HG03108 (cell line): ENCODE measurements around the gene ABCA10.
A peak's percentile ranks its signal among the peaks of the same experiment; 100 is the strongest.
"Not testable (repeated sequence)": the region's sequence is repeated elsewhere in the genome, so short reads cannot be mapped to it uniquely, and the experiment has no call there.

Experiments used
- ATAC-seq: cut with Tn5 transposase; IDR thresholded peaks from one replicate; pipeline ENCODE4 v1.9.1; 2021; ENCODE audit warnings: moderate library complexity; ENCODE audit not compliant: unreplicated experiment

Gene ABCA10

DNA sequence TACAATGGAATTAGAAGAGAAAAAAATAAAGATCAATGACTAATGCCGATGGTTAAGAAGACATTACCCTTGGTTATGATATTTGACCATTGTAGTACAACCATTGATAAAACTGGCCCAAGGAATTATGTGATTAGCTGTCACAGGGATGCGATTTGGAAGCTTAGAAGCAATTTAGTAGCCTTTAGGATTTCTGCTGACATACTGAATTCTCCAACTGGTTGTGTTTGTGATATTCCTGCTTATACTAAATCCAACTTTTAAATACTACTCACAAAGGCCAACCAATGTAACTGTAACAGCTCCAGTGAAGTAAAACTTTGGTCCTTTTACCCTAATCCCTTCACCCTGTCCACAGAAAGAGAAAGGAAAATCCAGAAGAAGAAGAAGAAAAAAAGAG lies 55.5 kb downstream of the ABCA10 start:
- no peak for ATAC-seq

DNA sequence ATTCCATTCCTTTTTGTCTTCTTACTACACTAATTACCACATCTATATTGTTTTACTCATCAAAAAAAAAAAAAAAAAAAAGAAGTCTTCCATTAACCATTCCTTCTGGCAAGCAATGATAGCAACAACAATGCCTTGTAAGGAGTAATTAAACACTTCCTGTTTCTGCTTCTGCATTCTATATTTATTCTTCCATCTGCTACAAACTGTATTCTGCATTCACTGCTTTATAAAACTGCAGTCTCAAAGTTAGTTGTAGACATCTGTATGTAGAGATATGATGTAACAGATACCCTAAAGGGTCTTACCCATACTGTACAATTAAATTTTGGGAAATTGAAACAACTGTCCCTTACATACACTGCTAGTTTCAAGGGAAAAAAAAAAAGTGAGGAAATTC lies 58.2 kb downstream of the ABCA10 start:
- ATAC-seq = no peak

DNA sequence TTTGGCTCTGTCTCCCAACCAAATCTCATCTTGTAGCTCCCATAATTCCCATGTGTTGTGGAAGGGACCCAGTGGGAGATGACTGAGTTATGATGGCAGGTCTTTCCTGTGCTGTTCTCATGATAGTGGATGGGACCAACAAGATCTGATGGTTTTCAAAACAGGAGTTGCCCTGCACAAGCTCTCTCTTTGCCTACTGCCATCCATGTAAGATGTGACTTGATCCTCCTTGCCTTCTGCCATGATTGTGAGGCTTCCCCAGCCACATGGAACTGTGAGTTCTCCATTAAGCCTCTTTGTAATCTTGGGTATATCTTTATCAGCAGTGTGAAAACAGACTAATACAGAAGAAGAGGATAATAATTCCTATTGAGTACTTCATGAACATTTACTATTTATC lies 60.0 kb downstream of the ABCA10 start:
- not testable (repeated sequence) for ATAC-seq

DNA sequence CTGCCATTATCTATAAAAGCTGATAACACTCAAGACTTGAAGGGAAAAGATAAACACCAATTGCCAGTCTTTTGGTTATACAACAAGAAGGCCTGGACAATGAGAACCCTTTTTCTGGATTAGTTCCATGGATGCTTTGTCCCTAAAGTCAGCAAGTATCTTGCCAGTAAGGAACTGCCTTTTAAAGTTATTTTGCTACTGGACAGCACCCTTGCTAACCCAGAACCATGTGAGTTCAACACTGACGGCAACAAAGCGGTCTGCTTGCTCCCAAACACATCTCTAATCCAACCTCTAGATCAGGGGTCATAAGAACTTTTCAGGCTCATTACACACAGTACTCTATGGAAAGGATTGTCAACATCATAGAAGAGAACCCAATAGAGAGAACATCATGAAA lies 61.7 kb downstream of the ABCA10 start:
- ATAC-seq = no peak

DNA sequence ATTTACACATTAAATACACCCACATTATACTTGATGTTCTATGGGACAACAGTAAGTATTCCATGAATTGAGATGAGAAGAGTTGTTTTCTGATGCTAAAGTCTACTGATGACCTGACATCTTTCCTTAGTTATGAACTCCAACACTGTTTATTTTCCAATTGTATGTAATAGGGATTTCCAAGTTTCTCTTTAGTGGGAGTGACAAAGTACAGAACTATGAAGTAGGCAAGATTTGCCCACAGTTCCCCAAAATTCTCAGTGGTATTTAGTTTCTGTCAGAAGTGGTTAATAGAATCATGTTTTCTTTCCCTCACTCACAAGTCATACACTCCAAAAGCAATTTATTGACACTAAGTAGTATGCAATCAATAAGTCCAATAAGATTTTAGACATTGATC lies 64.4 kb downstream of the ABCA10 start:
- ATAC-seq = no peak

DNA sequence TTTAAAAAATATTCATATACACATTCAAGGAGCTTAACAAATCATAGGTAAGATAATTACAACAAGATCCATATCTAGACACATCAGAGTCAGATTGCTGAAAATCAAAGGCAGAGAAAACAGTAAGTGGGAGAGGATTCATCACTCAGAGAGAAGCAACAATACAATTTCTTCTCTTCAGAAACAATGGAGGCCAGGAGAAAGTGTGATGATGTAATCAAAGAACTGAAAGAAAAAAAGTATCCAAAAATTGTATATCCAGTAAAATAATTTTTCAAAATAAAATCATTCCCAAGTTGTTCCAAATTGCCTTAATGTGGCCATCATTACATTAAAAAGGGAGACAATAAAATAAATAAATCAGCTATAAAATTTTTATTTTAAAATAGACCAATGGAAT lies 69.2 kb downstream of the ABCA10 start:
- no peak for ATAC-seq

DNA sequence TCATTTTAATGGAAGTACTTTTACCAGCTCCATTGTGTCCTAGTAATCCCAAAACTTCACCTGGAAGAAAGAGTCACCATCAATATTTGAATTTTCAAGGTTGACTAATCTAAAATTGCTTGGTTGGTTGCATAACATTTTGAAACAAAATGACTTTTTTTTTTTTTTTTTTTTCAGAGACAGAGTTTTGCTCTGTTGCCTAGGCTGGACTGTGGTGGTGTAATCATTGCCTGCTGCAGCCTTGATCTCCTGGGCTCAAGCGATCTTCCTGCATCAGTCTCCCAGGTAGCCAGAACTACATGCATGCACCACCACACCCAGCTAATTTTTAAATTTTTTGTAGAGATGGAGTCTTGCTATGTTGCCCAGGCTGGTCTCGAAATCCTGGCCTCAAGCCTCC lies 74.4 kb downstream of the ABCA10 start:
- ATAC-seq = no peak

DNA sequence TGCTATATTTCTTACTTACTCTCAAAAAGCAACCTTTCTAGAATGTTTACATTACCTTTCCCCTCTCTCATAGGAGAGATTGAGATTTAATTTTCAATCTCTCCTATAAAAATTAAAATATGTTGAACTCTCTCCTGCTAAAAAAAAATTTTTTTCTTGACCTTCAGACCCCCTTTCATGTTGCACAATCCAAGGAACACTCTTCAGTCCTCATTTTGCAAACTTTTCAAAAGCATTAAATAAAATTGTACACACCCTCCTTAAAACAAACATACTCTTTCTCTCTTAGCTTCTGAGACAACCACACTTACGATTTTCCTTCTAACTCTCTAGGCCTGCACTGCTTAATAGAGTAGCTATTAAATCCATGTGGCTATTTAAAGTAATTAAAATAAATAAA lies 78.3 kb downstream of the ABCA10 start:
- no peak for ATAC-seq

DNA sequence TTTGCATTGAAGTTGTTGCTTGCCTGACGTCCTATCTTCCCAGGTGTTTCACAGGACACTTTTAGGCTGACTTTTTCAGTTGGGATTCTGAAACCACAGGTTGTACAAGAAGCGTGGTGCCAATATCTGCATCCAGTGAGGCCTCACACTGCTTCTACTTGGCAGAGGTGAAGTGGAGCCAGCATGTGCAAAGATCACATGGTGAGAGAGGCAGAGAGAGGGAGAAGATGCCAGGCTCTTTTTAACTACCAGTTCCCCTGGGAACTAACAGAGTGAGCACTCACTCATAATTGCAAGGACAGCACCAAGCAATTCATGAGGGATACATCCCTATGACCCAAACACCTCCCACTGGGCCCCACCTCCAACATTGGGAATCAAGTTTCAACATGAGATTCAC lies 81.2 kb downstream of the ABCA10 start:
- no peak for ATAC-seq

DNA sequence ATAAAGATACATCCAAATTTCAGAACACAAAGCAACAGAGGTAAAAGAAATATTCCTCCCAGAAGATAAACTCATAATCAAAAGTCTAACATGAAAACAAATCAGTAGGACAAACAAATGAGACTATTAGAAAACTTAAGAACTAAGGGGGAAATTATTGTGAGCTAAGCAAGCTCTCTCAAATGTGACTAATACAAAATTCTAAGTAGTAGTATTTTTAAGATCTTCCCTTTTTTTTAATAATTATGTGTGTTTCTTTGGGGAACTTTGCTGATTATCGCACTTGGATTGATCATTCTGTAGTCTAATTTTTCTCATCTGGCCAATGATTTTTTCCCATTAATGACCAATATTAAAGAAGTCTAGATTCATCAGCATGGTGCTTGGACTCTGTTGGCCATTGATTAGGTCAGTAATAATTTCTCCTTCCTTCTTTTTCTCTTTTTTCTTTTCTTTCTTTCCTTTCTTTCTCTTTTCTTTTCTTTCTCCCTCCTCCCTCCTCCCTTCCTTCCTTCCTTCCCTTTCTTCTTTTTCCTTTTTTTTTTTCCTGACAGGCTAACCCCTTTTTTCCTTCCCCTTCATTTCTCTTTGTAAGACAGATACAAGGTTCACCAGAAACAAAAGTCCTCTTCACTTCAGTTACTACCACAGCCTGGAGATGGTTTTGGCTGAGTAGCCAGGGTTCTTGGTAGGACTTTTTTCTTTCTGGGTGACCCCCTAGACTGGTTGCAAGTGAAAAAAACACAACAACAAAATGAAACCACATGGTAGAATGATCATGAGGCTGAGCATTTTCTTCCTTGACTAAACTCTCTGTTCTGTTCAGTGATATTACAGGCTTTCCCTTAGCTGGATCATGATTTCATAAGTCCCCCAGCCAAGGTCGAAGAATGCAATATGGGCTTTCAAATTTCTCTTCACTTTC lies 84.0 kb downstream of the ABCA10 start:
- ATAC-seq = no peak

DNA sequence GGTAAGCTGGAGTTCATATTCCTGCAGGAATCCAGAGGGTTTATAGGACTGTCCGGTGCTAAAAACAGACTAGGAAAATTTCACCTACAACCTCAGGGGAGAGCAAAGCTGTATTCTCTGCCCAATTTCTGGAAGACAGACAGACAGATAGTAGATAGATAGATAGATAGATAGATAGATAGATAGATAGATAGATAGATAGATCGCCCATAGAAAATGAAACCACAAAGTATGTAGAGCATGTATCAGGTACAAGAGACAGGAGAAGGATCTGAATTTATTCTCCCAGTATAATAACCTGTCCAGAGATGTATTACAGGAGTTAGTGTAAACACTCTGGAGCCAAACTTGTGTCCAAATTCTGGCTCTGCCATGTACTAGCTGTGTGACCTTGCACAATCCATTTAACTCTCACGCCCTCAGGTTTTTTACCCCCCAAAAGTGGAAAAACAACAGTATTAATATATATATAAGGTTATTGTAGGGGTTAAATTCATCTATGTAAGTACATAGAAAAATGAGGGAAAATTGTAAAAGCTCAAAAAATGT lies 84.9 kb downstream of the ABCA10 start:
- no peak for ATAC-seq

DNA sequence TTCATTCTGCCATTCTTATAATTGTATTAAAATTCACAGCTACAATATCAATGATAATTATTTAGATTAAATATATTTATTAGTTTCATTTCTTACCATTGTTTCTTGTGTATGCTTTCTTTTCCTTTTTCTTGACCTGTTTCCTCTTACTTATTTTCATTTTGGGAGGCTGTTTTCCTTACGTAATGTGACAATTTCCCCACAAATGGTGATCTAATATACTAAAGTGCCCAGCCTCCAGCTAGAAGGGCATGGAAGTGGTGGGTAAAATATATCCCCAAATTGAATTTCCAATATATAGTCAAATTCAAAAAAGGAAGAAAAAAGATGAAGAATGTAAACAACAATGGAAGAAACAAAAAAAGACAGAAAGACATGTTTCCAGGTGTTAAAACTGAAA lies 85.5 kb downstream of the ABCA10 start:
- no peak for ATAC-seq

DNA sequence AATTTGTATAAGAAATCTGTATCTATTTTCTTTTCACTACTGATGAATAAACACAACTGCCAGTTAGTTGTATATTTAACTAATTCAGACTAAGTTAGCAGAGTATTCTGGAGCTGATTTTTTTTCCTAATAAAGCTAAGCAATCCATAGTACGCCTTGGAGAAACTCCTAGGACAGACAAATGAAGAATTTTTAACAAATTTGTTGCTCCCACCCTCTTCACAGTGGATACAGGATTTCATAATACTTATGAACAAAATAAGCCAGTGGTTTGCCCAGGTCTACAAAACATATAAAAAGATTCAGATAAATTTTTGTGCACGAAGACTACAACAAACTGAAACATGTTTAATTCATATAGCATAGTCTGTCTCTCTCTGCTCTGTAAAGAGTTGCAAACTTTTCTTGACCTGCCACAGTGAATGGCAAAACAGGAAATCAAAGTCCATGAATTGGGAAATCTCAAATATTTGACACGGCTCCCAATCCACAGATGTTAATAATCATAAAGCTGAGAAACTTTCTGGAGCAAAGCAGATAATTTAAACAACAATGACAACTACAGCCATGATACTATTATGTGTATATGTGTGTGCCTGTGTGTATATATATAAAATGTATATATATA lies 86.3 kb downstream of the ABCA10 start:
- no peak for ATAC-seq

DNA sequence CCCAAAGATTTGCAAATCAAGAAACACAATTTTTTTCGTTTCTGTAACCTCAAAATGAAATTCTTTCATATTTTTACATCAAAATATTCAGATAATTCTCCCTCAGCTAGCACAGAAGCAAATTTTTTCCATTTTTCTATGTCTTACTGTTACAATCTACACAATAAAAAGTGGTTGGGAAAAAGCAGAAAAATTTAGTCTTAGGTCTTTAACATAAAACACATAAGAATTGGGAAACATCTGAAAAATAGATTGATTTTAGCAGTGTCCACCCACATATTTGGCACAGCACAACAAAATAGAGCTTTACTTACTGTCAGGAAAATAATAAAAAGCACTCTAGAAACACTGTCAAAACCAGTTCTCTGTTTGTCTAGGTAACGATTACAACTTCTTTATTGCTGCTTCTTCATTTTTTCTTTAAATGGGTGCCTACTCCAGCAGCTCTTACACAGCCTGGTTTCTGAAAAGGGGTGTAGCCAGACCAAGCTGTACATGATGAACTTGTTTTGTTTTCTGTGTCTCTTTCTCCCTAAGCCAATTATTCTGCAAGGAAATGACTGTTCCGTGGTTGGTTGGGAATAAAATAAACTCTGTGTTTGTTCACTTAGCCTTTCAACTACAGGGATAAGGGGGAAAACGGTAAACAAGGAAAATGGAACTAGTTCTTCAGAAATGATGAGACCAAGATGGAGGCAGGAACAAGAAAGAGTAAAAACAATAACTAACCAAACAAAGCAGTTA lies 87.0 kb downstream of the ABCA10 start, which contains the start of gene ABCA6:
Gene ABCA6 (minus strand): TSS at position 465 of the 744 bp plus-strand sequence. CDS start 1,192 bp downstream, outside the sequence.
- ATAC-seq = no peak

DNA sequence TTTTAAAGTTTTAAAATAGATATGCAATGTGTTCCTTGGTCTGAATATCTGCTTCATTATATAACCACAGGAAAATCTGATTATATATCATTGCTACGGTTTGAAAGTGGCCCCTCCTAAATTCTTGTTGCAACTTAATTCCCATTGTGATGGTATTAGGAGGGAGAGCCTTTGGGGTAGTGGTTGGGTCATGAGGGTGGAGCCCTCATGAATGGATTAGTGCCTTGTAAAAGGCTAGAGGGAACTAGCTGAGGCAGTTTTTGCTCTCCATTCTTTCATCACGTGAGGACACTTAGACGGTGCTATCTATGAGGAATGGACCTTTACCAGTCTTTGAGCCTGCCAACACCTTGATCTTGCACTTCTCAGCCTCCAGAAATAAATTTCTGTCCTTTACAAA lies 94.5 kb downstream of the ABCA10 start:
- ATAC-seq = no peak

DNA sequence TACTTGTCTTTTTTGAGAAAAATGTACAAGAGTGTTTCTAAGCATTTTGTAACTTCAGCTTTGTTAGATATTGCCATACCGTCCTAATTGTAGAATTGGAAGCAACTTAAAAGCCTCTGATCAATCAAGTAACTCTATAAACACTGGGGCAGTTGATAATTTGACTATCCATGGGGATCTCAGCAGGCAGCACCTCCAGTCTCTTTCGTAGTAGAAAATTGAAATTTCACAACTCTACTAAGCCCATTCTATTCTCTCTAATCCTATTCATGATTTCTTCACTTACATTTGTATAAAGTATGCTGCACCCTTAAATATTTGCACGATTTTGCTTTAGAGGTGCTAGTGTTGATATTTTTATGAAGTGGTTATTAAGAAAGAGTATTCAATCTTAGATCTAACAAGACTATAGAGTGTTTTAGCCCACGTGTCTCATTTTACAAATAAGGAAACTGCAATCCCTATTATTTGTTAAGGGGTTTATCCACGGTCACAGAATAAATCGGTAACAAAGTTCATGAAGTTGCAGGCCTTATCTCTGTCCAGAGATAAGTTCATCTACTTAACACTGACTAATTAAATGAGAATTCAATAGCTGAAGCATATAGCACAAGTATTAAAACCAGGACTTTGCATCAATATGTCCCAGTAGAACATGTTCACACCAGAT lies 97.9 kb downstream of the ABCA10 start:
- no peak for ATAC-seq

DNA sequence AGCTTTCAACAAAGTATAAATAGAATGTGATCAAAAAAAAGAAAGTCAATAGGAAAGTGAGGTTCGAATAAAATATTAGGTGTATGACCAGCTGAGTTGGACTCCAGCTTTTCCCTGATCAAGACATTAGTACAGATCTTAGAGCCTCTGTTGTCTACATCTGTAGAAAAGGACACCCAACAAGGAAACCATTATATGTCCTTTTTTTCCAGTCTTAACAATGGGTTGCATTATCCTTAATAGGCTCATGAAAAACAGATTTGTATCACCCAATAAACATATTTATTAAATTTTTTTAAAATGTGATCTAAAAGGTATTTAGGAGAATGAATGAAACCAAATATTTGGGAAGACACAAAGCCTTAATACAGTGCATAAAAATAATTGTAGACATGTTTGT lies 105.0 kb downstream of the ABCA10 start:
- no peak for ATAC-seq

DNA sequence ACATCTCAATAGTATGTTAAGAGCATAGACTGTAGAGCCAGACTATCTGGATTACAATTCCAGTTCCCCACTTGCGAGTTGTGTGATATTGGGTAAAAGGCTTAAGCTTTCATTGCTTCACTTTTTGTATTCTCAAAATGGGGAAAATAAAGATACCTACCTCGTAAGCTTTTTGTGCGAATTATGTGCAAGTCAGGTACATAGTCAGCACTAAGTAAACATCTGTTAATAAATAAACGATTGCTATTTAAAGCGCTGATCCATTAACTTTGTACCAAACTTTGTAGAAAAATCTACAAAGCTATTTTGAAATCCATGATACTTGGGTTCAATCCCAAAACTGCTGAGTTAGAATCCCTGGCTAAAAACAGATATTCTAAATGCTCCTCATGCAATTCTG lies 106.6 kb downstream of the ABCA10 start:
- ATAC-seq = no peak

DNA sequence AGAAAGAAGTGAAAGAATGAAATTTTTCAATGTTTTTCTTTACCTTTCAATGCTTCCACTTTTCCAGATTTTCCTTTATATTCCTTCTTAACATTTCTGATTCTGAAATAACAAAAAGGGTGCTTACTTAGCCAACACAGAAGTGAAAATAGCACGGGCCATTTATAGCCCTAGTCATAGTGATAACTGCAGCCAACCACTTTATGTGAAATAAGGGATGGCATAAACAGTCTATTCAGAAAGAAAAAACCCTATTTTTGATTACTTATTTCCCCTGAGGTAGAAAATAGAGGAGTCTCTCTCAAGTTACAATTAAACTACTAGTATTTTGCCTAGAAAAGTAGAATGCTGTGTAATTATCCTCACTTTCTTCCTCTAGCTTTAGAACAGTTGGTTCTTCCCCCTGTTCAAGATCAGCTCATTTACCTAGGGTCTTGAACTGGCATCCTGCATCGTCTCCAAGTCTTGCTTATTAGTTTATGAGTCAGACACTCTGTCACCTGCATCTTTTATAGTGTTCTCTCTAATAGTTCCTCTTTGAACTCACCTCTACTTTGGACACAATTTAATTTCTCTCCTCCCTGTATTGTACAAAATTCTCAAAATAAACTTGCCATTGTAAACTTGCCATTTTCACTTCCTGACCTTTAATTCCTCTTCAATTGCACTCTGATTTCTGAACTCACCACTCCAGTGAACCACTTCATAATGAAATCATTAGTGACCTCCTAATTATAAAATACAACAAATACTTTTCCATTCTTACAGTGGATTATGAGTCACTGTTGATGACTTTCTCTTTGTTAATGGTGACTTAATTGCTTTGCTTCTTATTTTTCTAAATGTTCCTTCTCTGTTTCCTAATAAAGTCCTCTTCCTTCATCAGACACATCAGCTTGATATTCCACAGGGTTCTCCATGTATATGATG lies 110.5 kb downstream of the ABCA10 start:
- ATAC-seq = no peak

DNA sequence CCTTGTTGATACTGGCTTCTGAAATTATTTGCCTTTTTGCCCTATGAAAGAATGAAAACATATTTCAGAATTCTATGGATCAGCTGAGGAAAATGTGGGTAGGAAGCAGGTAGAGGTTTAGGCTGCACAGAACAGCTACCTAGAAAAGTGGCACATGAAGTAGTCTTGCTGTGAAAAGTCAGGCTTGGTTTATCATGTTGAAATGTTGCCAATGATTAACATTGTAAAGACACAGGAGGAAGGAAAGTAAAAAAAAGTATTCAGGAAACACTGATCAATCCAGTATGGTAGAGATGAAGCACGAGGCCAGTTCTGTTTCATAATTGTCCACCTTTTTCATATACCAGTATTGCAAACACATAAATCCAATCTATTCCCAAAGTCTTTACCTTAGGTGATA lies 116.8 kb downstream of the ABCA10 start:
- ATAC-seq = peak; percentile 26
